ENCODE results near the gene SH3GLB1. TPM values are rescaled to one million over a fixed set of nuclear protein-coding genes. Genes with fewer than 3 reads are reported as not detected.
A peak's percentile ranks its signal among the peaks of the same experiment; 100 is the strongest.

The SH3GLB1 gene
- total and polyA plus RNA-seq, 9 of the 15 experiments (the other 6 are each of a cell fraction or from before 2014, with no cell fraction given): 8.6 to 34.2 (median 24.2) TPM

DNA sequence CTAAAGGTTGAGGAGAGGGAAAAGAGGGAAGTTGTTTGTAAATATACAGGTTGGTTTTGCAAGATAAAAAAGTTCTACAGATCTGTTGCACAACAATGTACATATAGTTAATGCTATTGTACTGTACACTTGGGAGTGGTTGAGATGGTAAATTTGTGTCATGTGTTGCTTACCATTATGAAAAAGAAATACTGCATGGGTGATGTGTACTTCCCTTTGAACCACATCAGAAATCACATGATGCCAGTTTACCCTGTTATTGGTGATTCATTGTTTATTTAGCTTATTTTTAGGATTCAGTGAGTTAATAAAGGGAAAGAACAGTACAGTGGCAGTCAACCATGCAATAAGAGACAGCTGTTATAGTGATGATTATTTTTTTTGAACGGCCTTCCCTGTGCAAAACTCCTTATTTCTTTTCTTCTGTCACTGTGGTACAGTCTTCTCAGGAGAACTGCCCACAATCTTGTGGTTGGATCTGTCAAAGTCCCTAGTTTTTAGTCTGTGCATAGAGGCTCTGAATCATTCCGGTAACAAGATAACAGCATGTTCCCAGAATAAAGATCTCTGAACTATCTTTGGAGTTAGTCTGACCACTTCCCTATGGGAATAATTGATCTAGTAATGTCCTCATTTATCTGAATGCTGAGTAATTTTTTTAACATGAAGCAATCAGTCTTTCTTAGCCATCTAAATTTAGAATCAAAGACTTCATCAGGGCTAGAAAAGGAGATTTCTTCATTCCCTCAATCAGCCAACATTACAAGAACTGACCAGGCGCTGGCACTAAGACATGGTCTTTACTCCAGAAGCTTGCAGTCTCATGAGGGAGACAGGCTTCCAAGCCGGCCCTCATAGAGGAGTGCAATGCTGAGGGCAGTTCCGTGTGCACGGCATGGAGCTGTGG lies 84.2 kb downstream of the SH3GLB1 start (continued):
- no peak for TF ChIP-seq POU5F1 (IDR thresholded peaks at IDR 0.05; ENCODE audit: borderline replicate concordance, low read depth, low read length, partially characterized antibody)
- TF ChIP-seq POLR2AphosphoS5 (IDR thresholded peaks at IDR 0.05; ENCODE audit: control insufficient read depth, insufficient read depth, low read depth, low read length): no peak
- TF ChIP-seq CEBPB (tag; IDR thresholded peaks at IDR 0.05): peak; percentile 92
- TF ChIP-seq DDX20 (tag; IDR thresholded peaks at IDR 0.05; ENCODE audit: low read depth): no peak
- TF ChIP-seq, protein P1, sequence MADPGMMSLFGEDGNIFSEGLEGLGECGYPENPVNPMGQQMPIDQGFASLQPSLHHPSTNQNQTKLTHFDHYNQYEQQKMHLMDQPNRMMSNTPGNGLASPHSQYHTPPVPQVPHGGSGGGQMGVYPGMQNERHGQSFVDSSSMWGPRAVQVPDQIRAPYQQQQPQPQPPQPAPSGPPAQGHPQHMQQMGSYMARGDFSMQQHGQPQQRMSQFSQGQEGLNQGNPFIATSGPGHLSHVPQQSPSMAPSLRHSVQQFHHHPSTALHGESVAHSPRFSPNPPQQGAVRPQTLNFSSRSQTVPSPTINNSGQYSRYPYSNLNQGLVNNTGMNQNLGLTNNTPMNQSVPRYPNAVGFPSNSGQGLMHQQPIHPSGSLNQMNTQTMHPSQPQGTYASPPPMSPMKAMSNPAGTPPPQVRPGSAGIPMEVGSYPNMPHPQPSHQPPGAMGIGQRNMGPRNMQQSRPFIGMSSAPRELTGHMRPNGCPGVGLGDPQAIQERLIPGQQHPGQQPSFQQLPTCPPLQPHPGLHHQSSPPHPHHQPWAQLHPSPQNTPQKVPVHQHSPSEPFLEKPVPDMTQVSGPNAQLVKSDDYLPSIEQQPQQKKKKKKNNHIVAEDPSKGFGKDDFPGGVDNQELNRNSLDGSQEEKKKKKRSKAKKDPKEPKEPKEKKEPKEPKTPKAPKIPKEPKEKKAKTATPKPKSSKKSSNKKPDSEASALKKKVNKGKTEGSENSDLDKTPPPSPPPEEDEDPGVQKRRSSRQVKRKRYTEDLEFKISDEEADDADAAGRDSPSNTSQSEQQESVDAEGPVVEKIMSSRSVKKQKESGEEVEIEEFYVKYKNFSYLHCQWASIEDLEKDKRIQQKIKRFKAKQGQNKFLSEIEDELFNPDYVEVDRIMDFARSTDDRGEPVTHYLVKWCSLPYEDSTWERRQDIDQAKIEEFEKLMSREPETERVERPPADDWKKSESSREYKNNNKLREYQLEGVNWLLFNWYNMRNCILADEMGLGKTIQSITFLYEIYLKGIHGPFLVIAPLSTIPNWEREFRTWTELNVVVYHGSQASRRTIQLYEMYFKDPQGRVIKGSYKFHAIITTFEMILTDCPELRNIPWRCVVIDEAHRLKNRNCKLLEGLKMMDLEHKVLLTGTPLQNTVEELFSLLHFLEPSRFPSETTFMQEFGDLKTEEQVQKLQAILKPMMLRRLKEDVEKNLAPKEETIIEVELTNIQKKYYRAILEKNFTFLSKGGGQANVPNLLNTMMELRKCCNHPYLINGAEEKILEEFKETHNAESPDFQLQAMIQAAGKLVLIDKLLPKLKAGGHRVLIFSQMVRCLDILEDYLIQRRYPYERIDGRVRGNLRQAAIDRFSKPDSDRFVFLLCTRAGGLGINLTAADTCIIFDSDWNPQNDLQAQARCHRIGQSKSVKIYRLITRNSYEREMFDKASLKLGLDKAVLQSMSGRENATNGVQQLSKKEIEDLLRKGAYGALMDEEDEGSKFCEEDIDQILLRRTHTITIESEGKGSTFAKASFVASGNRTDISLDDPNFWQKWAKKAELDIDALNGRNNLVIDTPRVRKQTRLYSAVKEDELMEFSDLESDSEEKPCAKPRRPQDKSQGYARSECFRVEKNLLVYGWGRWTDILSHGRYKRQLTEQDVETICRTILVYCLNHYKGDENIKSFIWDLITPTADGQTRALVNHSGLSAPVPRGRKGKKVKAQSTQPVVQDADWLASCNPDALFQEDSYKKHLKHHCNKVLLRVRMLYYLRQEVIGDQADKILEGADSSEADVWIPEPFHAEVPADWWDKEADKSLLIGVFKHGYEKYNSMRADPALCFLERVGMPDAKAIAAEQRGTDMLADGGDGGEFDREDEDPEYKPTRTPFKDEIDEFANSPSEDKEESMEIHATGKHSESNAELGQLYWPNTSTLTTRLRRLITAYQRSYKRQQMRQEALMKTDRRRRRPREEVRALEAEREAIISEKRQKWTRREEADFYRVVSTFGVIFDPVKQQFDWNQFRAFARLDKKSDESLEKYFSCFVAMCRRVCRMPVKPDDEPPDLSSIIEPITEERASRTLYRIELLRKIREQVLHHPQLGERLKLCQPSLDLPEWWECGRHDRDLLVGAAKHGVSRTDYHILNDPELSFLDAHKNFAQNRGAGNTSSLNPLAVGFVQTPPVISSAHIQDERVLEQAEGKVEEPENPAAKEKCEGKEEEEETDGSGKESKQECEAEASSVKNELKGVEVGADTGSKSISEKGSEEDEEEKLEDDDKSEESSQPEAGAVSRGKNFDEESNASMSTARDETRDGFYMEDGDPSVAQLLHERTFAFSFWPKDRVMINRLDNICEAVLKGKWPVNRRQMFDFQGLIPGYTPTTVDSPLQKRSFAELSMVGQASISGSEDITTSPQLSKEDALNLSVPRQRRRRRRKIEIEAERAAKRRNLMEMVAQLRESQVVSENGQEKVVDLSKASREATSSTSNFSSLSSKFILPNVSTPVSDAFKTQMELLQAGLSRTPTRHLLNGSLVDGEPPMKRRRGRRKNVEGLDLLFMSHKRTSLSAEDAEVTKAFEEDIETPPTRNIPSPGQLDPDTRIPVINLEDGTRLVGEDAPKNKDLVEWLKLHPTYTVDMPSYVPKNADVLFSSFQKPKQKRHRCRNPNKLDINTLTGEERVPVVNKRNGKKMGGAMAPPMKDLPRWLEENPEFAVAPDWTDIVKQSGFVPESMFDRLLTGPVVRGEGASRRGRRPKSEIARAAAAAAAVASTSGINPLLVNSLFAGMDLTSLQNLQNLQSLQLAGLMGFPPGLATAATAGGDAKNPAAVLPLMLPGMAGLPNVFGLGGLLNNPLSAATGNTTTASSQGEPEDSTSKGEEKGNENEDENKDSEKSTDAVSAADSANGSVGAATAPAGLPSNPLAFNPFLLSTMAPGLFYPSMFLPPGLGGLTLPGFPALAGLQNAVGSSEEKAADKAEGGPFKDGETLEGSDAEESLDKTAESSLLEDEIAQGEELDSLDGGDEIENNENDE (IDR thresholded peaks at IDR 0.05; ENCODE audit: low read depth, low read length): no peak
- TF ChIP-seq SAFB (IDR thresholded peaks at IDR 0.05; ENCODE audit: borderline replicate concordance, low read depth, low read length): no peak
- no peak for TF ChIP-seq RBM34 (IDR thresholded peaks at IDR 0.05; ENCODE audit: borderline replicate concordance, insufficient read depth, low read length)
- TF ChIP-seq CBX3 (IDR thresholded peaks at IDR 0.05; ENCODE audit: borderline replicate concordance in 1 of 2, low read length in 2 of 2): no peak
- TF ChIP-seq, protein P2, sequence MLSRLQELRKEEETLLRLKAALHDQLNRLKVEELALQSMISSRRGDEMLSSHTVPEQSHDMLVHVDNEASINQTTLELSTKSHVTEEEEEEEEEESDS (CRISPR knock-in tag; IDR thresholded peaks at IDR 0.05): no peak
- no peak for TF ChIP-seq PTBP1 (IDR thresholded peaks at IDR 0.05; ENCODE audit: low read depth, low read length)
- TF ChIP-seq, protein P3, sequence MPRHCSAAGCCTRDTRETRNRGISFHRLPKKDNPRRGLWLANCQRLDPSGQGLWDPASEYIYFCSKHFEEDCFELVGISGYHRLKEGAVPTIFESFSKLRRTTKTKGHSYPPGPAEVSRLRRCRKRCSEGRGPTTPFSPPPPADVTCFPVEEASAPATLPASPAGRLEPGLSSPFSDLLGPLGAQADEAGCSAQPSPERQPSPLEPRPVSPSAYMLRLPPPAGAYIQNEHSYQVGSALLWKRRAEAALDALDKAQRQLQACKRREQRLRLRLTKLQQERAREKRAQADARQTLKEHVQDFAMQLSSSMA (CRISPR knock-in tag; IDR thresholded peaks at IDR 0.05): no peak

All from K562 (cell line).